Testis (tissue), 2 donors: Measurements from ENCODE around the gene KRTAP5-1.

Experiments used
- POLR2A ChIP-seq: fragments of 450-650 bp; IDR thresholded peaks from one replicate; pipeline ENCODE4 v1.6.1; 2017; ENCODE audit warnings: antibody characterized with exemption, mild to moderate bottlenecking, moderate library complexity
- TF ChIP-seq, protein P1 (sequence below), 3 experiments: fragments of 450-650 bp in 2 of 3; fragments of 200-600 bp in 1 of 3; sonication (generic) in 1 of 3; IDR thresholded peaks; one replicate each; pipeline ENCODE4 v1.5.1; 2016 to 2019; ENCODE audit warnings: antibody characterized with exemption in 3 of 3, mild to moderate bottlenecking in 2 of 3, moderate library complexity in 1 of 3

DNA sequence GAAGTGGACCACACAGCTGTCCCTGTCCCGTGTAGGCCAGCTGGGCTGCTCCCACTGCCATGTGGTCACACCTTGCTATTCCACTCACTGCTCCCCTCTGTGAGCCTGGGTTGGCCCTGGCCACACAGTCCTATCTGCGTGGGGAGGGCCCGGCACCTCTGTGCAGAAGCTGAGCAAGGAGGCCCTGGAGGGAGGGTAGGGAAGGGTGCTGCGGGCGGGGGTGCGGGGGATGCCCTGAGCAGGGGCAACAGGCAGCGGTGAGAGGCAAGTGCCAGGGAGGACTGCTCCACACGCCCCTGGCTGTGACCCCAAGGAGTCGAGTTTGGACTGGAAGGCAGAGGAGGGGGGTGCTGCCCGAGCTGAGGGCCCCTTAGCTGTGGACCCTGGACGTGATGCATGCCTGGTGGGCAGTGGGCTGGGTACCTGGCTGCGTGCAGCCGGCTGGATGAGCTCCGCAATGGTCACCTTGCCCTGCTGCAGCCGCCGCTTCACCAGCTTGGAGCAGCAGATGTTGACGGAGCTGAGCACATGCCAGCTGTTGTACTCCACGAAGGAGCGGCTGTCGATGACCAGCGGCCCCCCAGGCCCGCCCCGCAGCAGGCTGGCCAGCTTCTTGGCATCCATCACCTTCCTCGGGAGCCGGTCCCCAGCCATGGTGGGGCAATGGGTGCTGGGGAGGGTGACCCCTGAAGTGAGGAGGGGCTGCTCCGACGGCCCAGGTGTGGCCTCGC is 19.7 kb downstream of the KRTAP5-1 start:
- TF ChIP-seq, protein P1, sequence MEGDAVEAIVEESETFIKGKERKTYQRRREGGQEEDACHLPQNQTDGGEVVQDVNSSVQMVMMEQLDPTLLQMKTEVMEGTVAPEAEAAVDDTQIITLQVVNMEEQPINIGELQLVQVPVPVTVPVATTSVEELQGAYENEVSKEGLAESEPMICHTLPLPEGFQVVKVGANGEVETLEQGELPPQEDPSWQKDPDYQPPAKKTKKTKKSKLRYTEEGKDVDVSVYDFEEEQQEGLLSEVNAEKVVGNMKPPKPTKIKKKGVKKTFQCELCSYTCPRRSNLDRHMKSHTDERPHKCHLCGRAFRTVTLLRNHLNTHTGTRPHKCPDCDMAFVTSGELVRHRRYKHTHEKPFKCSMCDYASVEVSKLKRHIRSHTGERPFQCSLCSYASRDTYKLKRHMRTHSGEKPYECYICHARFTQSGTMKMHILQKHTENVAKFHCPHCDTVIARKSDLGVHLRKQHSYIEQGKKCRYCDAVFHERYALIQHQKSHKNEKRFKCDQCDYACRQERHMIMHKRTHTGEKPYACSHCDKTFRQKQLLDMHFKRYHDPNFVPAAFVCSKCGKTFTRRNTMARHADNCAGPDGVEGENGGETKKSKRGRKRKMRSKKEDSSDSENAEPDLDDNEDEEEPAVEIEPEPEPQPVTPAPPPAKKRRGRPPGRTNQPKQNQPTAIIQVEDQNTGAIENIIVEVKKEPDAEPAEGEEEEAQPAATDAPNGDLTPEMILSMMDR (IDR thresholded peaks at IDR 0.05) = no peak
- TF ChIP-seq POLR2A = no peak
